Lower leg skin (tissue), 3 donors: Measurements from ENCODE around the gene HNF4A.

Source experiments
- CTCF ChIP-seq, 3 donors: fragments of 450-650 bp; IDR thresholded peaks; one replicate each; pipeline ENCODE4 v1.5.1; 2016; ENCODE audit warnings: antibody characterized with exemption in 3 of 3, mild to moderate bottlenecking in 3 of 3, moderate library complexity in 2 of 3
- POLR2A ChIP-seq, 2 donors: fragments of 450-650 bp; IDR thresholded peaks; one replicate each; pipeline ENCODE4 v1.6.1; 2016 to 2017; ENCODE audit warnings: antibody characterized with exemption in 2 of 2, mild to moderate bottlenecking in 1 of 2, moderate library complexity in 1 of 2

GRCh38 chr20:44412402-44413144 lies 57.1 kb downstream of the HNF4A start:
- TF ChIP-seq CTCF (IDR thresholded peaks at IDR 0.05) (no peak), POLR2A (IDR thresholded peaks at IDR 0.05) (no peak)
